GM21825 (cell line): ENCODE measurements around the gene SDSL.

ENCODE experiments used
- ATAC-seq: cut with Tn5 transposase; IDR thresholded peaks from one replicate; pipeline ENCODE4 v1.9.1; 2021; ENCODE audit warnings: mild to moderate bottlenecking, moderate library complexity; ENCODE audit not compliant: unreplicated experiment

Gene SDSL

DNA sequence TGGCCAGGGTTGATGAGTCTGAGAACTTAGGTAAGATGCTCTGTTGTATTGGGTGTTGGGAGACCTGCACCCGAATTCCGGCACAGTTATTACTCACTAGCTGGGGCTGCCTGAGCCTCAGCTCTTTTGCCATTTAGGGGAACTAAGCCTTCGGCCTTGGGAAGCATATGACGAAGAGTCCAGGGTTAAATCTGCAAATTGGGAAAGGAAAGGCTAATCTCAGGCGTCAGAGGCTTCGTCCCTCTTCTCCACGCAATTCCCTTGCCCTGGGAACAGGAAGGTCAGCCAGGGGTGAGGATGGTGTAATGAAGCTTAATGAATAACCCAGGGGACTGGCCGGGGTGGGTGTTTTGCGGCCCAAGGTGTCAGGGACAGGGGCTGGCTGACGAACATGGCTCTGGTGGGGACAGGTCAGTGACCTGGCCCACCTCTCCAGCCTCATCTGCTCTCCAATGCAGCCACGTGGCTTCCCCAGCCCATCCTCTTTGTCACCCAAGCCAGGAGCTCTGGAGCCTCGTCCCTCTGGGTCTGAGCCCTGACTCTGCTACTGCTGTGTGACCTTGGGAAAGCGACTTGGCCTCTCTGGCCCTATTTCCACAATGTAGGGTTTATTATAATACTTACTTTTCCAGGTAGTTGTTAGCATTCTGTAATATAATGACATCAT is 3.8 kb upstream of the SDSL start:
- no peak for ATAC-seq

DNA sequence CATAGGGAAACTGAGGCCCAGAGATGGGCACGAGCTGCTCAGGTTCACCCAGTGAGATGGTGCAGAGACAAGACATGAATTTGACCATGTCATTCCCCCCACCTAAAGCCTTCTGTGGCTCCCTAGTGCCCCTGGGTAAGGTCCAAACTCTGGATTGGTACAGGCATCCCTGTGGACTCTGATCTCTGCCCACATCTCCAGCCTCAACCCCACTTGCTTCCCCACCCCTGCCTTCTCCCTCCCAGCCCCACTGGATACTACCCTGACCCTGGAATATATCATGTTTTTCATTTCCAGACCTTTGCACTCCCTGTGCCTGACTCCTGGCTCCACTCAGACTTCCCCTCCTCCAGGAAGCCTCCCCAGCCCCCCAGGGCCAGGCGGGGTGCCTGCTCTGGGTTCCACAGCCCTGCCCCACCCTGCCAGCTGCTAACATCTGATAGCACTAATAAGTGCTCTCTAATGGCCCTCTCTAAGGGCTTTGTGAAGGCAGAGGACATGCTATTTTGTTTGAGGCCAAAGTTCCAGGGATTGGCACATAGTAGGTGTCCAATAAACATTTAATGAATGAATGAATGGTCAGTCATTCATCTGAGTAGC is 1.1 kb upstream of the SDSL start:
- no peak for ATAC-seq

DNA sequence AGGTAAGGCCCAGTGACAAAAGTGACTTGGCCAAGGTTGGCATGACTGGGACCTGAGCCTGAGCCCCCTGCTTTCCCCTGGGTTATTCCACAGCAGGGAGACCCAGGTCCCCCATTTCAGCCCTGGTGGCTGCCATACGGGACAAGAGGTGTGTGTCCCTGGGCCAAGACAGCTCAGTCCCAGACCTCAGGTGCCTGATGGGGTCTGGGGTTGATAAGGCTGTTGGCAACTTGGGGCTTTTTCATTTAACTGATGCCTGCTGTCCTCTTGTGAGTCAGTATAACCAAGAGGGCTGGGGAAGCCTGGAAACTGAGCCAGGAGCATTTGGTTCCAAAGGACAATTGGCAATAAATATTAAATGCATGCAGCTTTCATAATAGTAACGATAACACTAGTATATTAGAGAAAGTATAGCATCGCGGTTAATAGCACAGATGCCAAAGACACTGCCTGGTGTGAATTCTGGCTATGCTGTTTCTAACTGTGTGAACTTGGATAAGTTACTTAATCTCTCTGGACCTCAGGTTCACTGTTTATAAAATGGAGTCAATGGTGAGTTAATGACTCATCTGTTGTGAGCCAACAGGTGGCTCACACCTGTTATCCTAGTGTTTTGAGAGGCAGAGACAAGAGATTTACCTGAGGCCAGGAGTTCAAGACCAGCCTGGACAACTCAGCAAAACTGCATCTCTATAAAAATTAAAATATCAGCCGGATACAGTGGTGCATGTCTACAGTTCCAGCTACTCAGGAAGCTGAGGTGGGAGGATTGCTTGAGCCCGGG is 898 bp downstream of the SDSL start:
- ATAC-seq = no peak

DNA sequence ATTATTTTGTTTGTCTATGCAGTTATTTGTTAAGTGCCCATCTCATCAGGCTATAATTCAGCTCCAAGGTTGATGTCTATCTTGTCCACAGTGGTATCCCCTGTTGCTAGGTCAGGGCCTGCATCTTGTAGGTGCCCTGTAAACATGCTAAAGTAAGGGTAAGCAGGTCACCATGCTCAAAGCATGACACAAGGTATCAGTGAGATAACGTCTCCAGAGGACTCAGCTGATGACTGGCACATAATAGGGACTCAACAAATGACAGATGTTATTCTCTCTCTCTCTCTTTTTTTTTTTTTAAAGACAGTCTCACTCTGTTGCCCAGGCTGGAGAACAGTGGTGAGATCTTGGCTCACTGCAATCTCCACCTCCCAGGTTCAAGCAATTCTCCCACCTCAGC is 2.3 kb downstream of the SDSL start:
- no peak for ATAC-seq

DNA sequence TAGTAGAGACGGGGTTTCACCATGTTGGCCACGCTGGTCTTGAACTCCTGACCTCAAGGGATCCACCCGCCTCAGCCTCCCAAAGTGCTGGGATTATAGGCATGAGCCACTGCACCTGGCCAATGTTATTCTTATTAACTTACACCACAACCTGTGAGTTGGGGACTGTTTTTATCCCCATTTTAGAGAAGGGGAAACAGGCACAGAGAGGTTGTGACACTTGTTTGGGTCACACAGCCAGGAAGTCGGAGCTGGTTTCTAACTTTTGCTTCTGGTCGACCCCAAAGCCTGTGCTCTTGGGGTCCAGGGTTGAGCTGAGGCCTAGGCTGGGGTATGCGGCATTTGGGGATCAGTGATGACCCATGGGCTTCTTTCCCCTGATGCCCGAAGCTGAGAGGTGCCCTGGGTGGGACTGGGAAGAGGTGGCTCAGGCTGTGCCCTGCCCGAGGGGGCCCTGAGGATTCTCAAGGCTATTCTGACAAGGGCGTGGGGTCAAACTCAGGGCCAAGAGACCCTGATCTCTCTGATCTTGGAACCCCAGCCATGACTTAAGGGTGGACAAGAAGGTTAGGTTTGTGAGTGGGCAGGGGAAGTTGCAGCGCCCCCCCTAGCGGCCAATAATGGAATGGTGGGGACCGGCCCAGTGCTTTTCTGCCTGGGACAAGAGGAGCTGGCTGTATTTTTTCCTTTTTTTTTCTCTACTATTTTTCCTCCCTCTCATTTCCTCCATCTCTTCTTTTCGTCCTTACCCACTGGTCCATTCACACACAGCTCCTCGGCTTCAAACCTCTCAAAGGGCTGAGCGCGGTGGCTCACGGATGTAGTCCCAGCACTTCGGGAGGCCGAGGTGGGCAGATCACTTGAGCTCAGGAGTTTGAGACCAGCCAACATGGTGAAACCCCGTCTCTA is 3.0 kb downstream of the SDSL start:
- ATAC-seq = no peak

DNA sequence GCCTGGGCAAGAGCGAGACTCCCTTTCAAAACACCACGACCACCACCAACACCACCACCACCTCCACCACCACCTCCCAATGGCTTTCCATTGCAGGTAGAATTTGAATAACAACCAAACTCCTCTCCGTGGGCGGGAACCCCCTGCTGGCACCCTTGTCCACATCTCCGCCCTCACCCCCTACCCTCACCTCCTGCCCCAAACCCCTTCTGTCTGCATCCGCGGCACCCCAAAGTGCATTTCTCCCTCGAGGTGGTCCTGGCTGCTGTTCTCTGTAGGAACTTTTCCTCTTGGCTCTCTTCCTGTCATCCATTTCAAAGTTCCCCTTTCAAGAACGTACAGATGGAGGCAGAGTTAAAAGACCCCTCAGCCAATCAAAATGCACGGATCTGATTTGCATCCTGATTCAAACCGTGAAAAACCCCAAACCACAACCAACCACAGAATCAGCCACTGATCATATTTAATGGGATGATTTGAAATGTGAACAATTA is 3.8 kb downstream of the SDSL start:
- no peak for ATAC-seq

DNA sequence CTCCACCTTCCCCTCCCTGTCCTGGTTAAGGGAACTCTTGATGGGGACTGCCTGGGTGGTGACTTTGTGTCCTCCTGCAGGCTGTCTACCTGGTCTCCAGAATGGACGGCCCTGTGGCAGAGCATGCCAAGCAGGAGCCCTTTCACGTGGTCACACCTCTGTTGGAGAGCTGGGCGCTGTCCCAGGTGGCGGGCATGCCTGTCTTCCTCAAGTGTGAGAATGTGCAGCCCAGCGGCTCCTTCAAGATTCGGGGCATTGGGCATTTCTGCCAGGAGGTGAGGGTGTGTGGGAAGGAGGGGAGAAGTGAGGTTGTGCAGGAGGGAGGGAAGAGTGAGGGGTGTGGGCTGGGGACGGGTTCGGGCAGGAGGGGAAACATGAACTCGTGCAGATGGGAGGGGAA is 5.7 kb downstream of the SDSL start:
- ATAC-seq = no peak

DNA sequence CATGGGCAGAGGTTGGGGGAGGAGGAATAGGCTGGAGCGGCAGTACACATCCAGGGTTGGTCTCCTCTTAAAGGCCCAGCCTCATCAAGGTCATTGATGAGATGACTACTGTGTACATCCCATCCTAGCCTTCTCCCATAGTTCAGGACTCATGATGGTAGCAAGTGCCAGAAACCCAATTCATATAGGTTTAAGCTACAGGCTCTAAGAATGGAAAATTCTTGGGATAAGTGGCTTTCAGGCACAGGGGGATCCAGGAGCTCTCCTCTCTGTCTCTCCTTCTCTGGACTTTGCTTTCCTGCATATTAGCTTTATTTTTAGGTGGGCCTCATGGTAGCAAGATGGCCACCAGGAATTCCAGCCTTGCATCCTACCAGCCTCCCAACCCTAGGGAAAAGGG is 6.3 kb downstream of the SDSL start:
- ATAC-seq = no peak

DNA sequence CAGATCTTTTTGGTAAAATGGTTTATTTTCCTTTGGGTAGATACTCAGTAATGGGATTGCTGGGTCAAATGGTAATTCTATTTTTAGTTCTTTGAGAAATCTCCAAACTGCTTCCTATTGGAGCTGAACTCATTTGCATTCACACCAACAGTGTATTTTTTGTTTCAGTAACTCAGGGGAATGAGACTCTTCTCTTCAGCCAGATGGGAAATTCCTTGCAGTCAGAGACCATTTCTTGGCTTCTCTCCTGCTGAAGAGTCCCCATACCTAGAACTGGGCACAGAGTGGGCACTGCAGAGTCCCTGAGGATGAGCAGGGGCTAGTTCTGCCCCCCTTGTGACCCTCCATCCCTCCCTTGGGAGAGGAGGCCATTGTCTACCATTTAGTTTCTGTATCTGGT is 10.8 kb downstream of the SDSL start:
- ATAC-seq = no peak

DNA sequence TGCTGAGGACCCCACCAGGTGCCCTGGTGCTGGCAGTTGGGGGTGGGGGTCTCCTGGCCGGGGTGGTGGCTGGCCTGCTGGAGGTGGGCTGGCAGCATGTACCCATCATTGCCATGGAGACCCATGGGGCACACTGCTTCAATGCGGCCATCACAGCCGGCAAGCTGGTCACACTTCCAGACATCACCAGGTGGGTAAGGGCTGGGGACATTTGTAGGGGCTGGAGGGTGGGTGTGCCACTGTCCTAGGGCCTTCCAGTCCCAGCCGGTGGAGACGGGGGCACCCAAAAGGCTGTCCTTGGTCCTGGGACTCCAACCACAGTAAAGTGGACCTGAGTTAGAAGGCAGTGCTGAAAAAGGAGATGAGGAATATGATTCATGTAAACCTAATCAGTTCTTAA is 13.2 kb downstream of the SDSL start:
- ATAC-seq = no peak

DNA sequence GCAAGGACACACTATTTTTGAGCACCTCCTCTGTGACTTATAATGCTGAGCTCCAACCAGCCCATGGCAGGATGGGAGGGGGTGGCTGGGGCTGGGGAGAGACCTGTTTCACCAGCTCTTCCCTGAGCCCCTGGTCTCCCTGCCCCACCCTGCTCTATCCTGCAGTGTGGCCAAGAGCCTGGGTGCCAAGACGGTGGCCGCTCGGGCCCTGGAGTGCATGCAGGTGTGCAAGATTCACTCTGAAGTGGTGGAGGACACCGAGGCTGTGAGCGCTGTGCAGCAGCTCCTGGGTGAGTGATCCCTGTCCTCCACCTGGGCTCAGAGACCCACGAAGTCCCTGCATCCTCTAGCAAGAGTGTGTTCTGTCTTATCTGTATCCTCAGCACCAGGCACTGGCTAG is 14.4 kb downstream of the SDSL start:
- ATAC-seq = no peak

DNA sequence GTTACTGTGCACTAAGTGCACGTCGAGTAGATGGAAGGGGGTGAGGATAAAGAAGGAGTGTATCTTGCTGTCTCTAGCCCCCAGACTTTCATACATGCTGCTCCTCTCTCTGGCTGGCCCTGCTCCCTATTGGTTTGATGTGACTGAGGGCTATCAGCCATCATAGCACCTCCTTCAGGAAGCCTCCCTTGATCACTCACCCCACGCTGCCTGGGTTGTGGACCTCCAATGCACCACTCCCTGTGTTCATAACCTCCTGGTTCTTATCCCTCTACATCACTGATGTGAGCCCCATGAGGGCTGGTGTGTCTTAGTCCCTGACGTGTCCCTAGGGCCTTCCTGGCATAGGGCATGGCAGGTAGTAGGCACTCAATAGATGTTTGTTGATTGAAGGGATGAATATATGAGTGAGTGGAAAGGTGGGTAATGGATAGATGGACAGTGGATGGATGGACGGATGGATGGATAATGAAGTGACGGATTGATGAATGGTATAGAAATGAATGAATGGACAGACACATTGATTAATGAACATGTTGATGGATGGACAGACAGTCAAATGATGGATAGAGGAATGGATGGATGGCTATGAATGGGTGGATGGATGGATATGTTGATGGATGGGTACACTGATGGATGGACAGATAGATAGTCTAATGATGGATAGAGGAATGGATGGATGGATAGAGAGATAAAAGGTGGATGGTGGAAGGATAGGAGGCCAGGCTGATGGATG is 15.0 kb downstream of the SDSL start:
- no peak for ATAC-seq

DNA sequence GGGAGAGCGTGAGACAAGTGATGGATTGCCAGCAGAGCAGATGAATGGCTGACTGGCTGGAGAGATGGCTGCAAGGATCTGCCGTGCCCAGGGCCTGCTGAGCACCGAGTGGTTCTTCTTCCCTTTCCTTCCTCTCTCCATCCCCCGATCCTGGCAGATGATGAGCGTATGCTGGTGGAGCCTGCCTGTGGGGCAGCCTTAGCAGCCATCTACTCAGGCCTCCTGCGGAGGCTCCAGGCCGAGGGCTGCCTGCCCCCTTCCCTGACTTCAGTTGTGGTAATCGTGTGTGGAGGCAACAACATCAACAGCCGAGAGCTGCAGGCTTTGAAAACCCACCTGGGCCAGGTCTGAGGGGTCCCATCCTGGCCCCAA is 15.5 kb downstream of the SDSL start:
- no peak for ATAC-seq

DNA sequence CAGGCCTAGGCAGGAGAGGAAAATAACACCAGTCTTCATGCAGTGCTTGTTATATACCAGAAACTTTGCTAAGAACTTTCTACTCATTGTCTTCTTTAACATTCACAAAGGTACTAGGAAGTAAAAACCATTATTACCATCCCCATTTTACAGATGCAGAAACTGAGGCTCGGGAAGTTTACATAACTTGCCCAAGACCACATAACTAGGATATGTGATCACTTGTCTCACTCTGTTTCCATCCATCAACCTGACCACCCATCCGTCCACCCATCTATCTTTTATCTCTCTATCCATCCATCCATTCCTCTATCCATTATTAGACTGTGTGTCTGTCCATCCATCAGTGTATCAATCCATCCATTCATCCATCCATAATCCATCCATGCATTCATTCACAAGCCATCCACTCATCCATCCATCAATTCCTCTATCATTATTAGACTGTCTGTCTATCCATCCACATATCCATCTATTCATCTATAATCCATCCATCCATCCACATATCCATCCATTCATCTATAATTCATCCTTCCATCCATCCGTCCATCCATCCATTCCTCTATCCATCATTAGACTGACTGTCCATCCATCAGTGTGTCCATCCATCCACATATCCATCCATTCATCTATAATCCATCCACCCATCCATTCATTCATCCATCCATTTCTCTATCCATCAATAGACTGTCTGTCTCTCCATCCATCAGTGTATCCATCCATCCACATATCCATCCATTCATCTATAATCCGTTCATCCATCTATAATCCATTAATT is 16.5 kb downstream of the SDSL start:
- no peak for ATAC-seq

DNA sequence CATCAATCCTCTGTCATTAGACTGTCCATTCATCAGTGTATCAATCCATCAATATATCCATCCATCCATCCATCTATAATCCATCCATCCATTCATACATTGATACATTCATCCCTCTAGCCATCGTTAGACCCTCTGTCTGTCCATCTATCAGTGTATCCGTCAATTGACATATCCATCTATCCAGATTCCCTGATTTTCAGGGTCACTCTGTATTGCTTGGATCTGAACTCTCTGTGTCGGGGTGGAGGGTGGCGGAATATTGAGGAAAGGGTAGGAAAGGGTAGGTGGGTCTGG is 17.1 kb downstream of the SDSL start:
- no peak for ATAC-seq

DNA sequence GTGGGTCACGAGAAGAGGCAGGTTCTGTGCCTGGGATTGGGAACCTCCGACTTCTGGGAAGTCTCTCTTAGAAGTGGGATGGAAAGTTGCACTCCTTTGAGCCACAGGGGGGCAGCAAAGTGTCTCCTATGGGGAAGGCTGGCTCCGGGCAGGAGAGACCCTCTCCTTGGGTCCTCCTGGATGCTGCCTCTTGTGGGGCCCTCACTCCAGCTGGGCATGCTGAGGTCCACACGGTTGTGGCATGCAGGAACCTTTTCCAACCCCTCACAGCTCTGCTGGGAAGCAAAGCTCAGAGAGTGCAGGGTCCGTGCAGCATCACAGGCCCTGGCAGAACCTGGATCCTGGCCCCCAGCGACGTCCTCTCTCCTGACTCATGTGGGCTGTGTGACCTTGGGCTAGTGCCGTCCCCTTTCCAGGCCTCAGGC is 17.4 kb downstream of the SDSL start:
- no peak for ATAC-seq

DNA sequence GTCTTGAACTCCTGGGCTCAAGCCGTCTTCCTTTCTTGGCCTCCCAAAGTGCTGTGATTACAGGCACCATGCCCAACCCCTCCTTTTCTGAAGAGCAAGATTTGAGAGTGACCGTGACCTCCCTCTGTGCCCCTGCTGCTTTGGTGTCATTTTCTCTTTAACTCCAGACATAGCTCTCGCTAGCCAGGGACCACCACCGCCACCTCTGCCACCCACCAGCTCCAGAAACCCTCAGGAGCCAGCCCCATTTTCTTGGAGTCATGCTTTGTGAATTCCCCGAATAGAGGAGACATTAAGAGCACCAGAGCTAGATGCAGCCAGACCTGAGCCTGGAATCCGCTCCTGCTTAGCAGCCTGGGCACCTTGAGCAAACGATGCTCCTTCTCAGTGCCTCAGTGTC is 18.2 kb downstream of the SDSL start:
- no peak for ATAC-seq

DNA sequence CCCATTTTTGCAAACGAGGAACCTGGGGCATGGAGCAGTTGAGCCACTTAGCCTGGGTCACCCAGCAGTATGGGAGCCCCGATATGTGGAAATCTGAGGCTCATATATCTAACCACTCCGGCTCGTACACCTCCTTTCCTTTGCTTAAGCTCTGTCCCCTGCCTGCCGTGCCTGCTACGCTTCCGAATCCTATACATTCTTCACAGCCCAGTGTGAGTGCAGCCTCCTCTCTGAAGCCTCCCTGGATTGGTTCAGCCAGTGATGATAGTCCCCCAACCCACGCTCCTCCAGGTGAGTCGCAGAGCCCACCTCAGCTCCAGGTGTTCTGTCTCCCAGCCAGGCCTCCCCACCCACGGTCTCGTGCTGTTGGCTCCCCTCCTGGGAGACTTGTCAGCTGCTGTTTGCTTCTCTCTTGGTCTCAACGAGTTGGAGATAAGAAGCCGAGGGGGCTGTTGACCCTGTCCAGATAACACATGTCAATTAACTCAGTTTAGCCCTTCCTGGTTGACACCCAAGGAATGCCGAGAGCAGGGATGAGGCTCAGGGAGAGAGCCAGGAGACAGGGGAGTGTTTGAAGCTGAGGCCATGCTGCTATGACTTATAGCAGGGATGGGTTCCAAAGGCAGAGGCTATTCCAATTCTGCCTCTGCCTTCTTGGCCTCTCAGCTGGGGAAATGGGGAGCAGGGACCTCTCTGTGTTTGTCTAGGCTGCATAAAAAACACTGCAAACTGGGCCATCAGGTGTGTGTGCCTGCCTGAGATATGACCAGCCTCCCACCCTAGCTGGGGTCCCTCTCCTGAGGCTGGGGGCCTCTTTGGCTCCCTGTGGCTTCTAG is 19.0 kb downstream of the SDSL start:
- ATAC-seq = no peak

DNA sequence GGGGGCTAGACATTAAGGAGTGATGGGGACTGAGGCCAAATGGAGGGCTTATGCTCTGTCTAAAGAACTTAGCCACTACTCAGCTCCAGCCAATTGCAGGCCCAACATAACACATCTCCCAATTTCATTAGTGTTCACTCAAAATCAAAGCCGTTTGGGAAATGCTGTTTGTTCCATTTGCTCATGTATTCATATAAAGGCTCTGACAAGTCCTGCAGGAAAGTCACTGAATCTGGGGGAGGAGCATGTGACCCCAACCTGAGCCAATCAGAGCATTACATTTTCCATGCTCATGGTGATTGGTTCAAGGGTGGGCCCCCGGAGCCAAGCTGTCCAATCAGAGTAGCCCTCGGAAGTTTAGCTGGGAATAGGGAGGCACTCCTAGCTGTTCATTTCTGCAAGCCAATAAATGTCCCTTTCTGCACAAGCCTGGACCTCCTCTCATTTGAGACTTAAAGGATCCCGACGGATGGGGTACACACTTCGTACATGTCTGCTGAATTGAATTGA is 20.9 kb downstream of the SDSL start:
- no peak for ATAC-seq
